ENCODE data around the gene CEP120.
"Not testable (repeated sequence)": the region's sequence is repeated elsewhere in the genome, so short reads cannot be mapped to it uniquely, and the experiment has no call there.

Gene CEP120

GRCh38 chr5:123440456-123441181, 17.4 kb upstream of the CEP120 start:
- no peak for DNase-seq
- intact Hi-C loops (cut with DNase I) = no loop called here

- no peak for DNase-seq
- intact Hi-C loops (cut with DNase I) = no loop called here
These were observed 16.5 kb upstream of the CEP120 start for GRCh38 chr5:123439709-123440108.

GRCh38 chr5:123438902-123439301, 15.7 kb upstream of the CEP120 start:
- intact Hi-C loops (cut with DNase I) = no loop called here
- DNase-seq = no peak

- intact Hi-C loops (cut with DNase I) = no loop called here
- DNase-seq = no peak
These were observed 15.0 kb upstream of the CEP120 start for GRCh38 chr5:123438244-123438643.

- intact Hi-C loops (cut with DNase I) = no loop called here
- DNase-seq = no peak
These were observed 13.0 kb upstream of the CEP120 start for GRCh38 chr5:123436201-123436600.

- intact Hi-C loops (cut with DNase I) = no loop called here
- DNase-seq = no peak
These were observed 11.6 kb upstream of the CEP120 start for GRCh38 chr5:123434796-123435195.

DNA sequence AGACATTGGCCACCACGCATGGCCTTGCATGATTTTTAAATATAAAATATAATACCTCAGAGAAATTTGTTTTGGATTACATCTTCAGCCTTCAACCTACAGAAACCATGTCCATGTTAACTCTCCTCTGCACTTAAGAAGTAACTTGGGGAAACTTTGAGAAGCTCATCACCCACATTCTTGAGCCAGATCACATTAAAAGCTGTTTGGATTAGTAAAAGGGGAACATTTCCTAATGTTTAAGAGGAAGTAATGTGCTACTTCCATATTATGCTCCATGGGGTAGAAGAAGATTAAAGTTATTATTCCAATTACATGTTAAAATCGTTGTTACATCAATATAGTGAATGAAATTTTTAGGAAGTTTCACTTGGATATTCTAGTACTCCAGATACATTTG, 10.4 kb upstream of the CEP120 start:
- intact Hi-C loops (cut with DNase I) = no loop called here
- no peak for DNase-seq

- intact Hi-C loops (cut with DNase I); DNase-seq: not testable (repeated sequence)
These were observed 7.2 kb upstream of the CEP120 start for GRCh38 chr5:123430441-123430840.

DNA sequence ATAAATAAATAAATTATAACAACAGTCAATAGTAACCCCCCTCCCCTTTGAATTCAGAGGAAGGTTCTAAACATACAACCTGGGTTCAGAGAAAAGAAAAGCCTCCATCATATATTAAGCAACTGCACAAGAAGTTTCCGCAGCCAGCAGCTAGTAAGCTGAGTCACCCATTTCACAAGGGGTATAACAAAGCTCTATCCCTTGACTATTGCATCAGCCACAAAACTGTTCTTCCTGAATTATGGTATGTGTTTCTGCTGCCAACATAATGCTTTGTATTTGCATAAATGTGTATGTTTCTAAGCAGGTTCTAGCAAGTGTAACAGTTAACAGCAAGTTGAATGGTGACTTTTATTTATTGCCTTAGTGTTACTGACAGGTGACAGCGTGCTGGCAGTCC, 6.8 kb upstream of the CEP120 start:
- no peak for DNase-seq
- intact Hi-C loops (cut with DNase I) = no loop called here

DNA sequence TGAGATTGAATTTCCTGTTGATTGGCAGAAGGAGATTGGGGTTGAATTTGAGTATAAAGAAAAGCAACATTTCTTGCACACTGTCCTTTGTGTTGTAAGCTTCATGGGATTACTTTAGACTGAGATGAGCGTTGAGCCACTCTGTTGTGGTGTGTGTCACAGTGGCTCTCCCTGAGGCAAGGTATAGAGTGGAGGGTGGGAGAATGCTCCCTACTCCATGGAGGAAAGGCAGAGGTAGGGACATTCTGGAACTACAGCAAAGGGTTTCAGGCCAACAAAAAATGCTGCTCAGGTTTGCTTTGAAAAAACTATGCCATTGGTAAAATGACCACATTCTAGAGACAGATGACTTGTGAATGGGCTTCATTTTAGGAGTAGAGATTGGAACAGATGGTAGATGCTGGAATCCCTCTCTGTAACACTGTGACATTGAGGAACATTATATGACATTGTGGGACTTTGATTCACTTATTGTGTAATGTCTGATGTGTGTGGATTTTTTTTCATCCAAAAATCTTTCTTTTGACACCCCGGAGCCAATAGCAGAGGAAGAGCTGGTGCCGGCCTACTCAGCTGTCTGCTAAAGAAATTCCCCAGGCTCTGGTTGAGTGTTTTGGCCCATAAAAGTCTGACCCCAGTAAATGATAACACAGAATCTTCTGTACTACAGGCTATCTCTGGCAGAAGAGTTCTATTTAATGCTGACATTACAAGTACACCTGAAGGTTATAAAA, 6.2 kb upstream of the CEP120 start:
- intact Hi-C loops (cut with DNase I) = no loop called here
- no peak for DNase-seq

DNA sequence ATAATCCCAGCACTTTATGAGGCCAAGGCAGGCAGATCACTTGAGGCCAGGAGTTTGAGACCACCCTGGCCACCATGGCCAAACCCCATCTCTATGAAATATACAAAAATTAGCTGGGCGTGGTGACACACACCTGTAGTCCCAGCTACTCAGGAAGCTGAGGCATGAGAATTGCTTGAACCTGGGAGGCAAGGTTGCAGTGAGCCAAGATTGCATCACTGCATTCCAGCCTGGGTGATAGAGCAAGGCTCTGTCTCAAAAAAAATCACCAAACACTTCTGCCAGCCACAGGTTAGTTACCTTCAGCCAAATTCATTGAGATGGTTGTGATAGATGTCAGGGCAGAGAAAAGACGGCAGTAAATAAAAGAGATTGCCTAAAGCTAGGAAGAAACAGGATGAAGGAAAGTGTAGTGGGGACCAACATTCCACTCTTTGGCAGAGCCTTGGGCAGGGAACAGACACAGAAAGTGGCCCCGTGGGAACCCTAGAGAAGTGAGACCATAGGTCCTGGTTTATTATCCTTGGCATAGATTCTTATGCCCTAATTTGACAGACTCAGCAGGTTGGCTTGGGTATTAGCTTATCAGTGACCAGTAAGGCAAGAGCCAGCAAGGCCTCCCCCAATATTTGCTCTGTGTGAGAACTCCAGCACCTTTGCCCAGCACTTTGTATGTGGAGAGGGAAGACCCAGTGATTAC, 5.5 kb upstream of the CEP120 start:
- intact Hi-C loops (cut with DNase I) = no loop called here
- no peak for DNase-seq

GRCh38 chr5:123427281-123427680, 4.1 kb upstream of the CEP120 start:
- DNase-seq = no peak
- intact Hi-C loops (cut with DNase I) = no loop called here

DNA sequence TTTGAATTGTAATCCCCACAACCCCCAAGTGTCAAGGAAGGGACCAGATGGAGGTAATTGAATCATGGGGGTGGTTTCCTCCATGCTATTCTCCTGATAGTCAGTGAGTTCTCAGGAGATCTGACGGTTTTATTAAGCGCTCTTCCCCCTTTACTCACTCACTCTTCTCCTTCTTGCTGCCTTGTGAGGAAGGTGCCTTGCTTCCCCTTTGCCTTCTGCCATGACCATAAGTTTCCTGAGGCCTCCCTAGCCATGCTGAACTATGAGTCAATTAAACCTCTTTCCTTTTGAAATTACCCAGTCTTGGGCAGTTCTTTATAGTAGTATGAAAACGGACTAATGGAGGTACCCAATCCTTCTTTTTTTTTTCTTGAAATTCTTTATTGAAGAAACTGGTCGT, 2.2 kb upstream of the CEP120 start:
- intact Hi-C loops (cut with DNase I) = no loop called here

GRCh38 chr5:123422433-123423277, 548 bp downstream of the CEP120 start:
- intact Hi-C loops (cut with DNase I) = loop anchor here (2.0 to 5.0 kb wide), 2 partner anchors 90 to 190 kb away; partner anchors contain the start of gene CSNK1G3
- peak in 22 of 42 donors; percentile 10 to 48 (median 24) for DNase-seq

More for the DNA sequence above, 2.2 kb upstream of the CEP120 start:
- no peak for DNase-seq

DNA sequence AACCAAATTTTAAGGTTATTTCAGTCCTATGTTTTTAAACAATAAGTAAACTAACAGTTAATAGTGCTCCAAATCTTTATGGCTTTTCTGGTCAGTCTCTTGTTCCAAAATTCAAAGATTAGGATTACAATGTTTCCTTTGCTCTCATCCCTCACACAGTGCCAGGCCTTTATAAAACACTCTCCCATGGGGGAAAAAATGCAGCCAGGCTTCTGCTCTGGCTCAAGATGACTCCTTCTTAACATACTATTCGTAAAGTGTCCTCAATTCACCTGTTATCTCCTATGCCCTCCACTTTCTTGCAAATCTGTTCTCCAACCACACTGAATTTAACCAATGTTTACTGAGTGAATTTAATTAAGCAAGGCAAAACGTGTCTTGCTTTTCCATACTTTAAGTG, 1.4 kb downstream of the CEP120 start:
- intact Hi-C loops (cut with DNase I) = loop anchor here (2.0 to 5.0 kb wide), 2 partner anchors 91 to 191 kb away; partner anchors contain the start of gene CSNK1G3
- DNase-seq = no peak

GRCh38 chr5:123414974-123415373, 8.2 kb downstream of the CEP120 start:
- DNase-seq = no peak
- intact Hi-C loops (cut with DNase I) = no loop called here

DNA sequence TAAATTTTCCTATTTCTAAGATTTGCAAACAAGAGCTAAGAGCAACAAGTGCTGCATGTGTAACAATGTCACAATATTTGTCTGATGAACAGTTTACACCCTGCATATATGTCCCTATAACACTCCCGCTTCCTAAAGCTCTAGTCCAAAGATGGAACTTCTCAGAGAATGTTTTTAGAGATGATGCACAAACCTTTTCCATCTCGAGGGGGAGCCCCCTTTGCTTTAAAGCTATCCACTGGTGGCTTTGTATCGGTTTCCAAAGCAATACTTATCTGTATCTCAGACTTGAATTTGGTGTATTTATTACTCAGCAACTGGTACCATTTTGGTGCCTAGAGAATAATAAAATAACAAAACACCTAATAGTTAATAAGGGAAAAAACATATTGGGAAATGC, 11.0 kb downstream of the CEP120 start:
- no peak for DNase-seq
- intact Hi-C loops (cut with DNase I) = no loop called here

- intact Hi-C loops (cut with DNase I); DNase-seq: not testable (repeated sequence)
These were observed 21.2 kb downstream of the CEP120 start for GRCh38 chr5:123401999-123402398.

GRCh38 chr5:123401320-123401719, 21.9 kb downstream of the CEP120 start:
- intact Hi-C loops (cut with DNase I) = no loop called here
- no peak for DNase-seq

Measured in head of caudate nucleus (tissue), 42 donors.